ENCODE results near the gene PLEKHH2.
"Not testable (repeated sequence)": the region's sequence is repeated elsewhere in the genome, so short reads cannot be mapped to it uniquely, and the experiment has no call there.

Gene PLEKHH2

GRCh38 chr2:43717322-43717721, 80.3 kb downstream of the PLEKHH2 start:
- DNase-seq (ENCODE audit: low spot score) = no peak

GRCh38 chr2:43718530-43719124, 81.6 kb downstream of the PLEKHH2 start:
- no peak for DNase-seq (ENCODE audit: low spot score)

GRCh38 chr2:43724728-43725526, 87.9 kb downstream of the PLEKHH2 start:
- DNase-seq (ENCODE audit: low spot score) = no peak

- no peak for DNase-seq (ENCODE audit: low spot score)
Measured at GRCh38 chr2:43725711-43726246, 88.7 kb downstream of the PLEKHH2 start.

- DNase-seq (ENCODE audit: low spot score) = not testable (repeated sequence)
Measured at GRCh38 chr2:43726961-43727633, 90.0 kb downstream of the PLEKHH2 start.

- DNase-seq (ENCODE audit: low spot score) = no peak
Measured at GRCh38 chr2:43727634-43728014, 90.6 kb downstream of the PLEKHH2 start.

GRCh38 chr2:43729491-43730174, 92.6 kb downstream of the PLEKHH2 start:
- DNase-seq (ENCODE audit: low spot score) = no peak

- DNase-seq (ENCODE audit: low spot score) = no peak
Measured at GRCh38 chr2:43731211-43731610, 94.2 kb downstream of the PLEKHH2 start.

- DNase-seq (ENCODE audit: low spot score) = no peak
Measured at GRCh38 chr2:43736637-43737036, 99.6 kb downstream of the PLEKHH2 start.

- DNase-seq (ENCODE audit: low spot score) = no peak
Measured at GRCh38 chr2:43737097-43737854, 100.2 kb downstream of the PLEKHH2 start.

GRCh38 chr2:43737855-43738254, 100.8 kb downstream of the PLEKHH2 start:
- DNase-seq (ENCODE audit: low spot score) = no peak

- no peak for DNase-seq (ENCODE audit: low spot score)
Measured at GRCh38 chr2:43738257-43738656, 101.2 kb downstream of the PLEKHH2 start.

GRCh38 chr2:43743706-43744105, 106.6 kb downstream of the PLEKHH2 start:
- DNase-seq (ENCODE audit: low spot score) = no peak

GRCh38 chr2:43745457-43745856, 108.4 kb downstream of the PLEKHH2 start:
- DNase-seq (ENCODE audit: low spot score) = no peak

GRCh38 chr2:43748333-43748732, 111.3 kb downstream of the PLEKHH2 start:
- DNase-seq (ENCODE audit: low spot score) = no peak

GRCh38 chr2:43749583-43749982, 112.5 kb downstream of the PLEKHH2 start:
- DNase-seq (ENCODE audit: low spot score) = no peak

- no peak for DNase-seq (ENCODE audit: low spot score)
Measured at GRCh38 chr2:43751476-43751990, 114.5 kb downstream of the PLEKHH2 start.

GRCh38 chr2:43752302-43752701, 115.2 kb downstream of the PLEKHH2 start:
- no peak for DNase-seq (ENCODE audit: low spot score)

GRCh38 chr2:43754180-43754579, 117.1 kb downstream of the PLEKHH2 start:
- DNase-seq (ENCODE audit: low spot score) = no peak

- DNase-seq (ENCODE audit: low spot score) = no peak
Measured at GRCh38 chr2:43758739-43759138, 121.7 kb downstream of the PLEKHH2 start.

- no peak for DNase-seq (ENCODE audit: low spot score)
Measured at GRCh38 chr2:43759195-43759594, 122.1 kb downstream of the PLEKHH2 start.
